Adrenal gland (tissue), 5 donors: ENCODE measurements around the gene CDK5RAP2.

Experiments used
- CTCF ChIP-seq, 6 experiments: fragments of 450-650 bp in 4 of 6; fragments of 200-600 bp in 2 of 6; sonication (generic) in 1 of 6; IDR thresholded peaks; 1 replicate in 5 of 6; 2 replicates in 1 of 6; pipeline versions ENCODE4 v1.5.1 to v1.8.0; 2016 to 2021; ENCODE audit warnings: antibody characterized with exemption in 6 of 6, mild to moderate bottlenecking in 2 of 6, moderate library complexity in 1 of 6
- POLR2A ChIP-seq, 2 donors: fragments of 450-650 bp; IDR thresholded peaks; one replicate each; pipeline ENCODE4 v1.6.1; 2017; ENCODE audit warnings: antibody characterized with exemption in 2 of 2, mild to moderate bottlenecking in 2 of 2, moderate library complexity in 1 of 2
- donor health status: DM: no; HTN: no; CAD: no.

GRCh38 chr9:120350596-120350995 lies 229.4 kb downstream of the CDK5RAP2 start:
- no peak for TF ChIP-seq CTCF (IDR thresholded peaks at IDR 0.05)
- no peak for TF ChIP-seq POLR2A (IDR thresholded peaks at IDR 0.05)
